ENCODE measurements around the gene CSMD2.

- TF ChIP-seq, protein P1, sequence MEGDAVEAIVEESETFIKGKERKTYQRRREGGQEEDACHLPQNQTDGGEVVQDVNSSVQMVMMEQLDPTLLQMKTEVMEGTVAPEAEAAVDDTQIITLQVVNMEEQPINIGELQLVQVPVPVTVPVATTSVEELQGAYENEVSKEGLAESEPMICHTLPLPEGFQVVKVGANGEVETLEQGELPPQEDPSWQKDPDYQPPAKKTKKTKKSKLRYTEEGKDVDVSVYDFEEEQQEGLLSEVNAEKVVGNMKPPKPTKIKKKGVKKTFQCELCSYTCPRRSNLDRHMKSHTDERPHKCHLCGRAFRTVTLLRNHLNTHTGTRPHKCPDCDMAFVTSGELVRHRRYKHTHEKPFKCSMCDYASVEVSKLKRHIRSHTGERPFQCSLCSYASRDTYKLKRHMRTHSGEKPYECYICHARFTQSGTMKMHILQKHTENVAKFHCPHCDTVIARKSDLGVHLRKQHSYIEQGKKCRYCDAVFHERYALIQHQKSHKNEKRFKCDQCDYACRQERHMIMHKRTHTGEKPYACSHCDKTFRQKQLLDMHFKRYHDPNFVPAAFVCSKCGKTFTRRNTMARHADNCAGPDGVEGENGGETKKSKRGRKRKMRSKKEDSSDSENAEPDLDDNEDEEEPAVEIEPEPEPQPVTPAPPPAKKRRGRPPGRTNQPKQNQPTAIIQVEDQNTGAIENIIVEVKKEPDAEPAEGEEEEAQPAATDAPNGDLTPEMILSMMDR (conservative IDR thresholded peaks at IDR 0.05; ENCODE audit: low read depth, low read length), result no peak
- no peak for TF ChIP-seq EZH2 (IDR thresholded peaks at IDR 0.05; ENCODE audit: borderline replicate concordance, low read depth, low read length, poor library complexity, severe bottlenecking)
Observed at GRCh38 chr1:34054920-34055319, 110.1 kb downstream of the CSMD2 start.
